GM18951 (cell line): ENCODE results near the gene FAM81B.
"Not testable (repeated sequence)": the region's sequence is repeated elsewhere in the genome, so short reads cannot be mapped to it uniquely, and the experiment has no call there.

Experiments used
- POLR2A ChIP-seq: IDR thresholded peaks from 4 replicates; pipeline ENCODE4 v1.6.1; 2011; ENCODE audit warnings: mild to moderate bottlenecking; ENCODE audit not compliant: insufficient read length, insufficient read depth; ENCODE audit errors: extremely low read depth
- in situ Hi-C: fragments of 300-500 bp; cut with MboI; formaldehyde crosslinking; loops from one replicate; pipeline ENCODE4 v1.12.0; 2022; ENCODE audit warnings: low sequenced_read_pairs, mixed read lengths, inconsistent platforms; ENCODE audit not compliant: unreplicated experiment

The FAM81B gene

GRCh38 chr5:95380103-95380628 lies 11.0 kb upstream of the FAM81B start:
- in situ Hi-C loops = no loop called here
- no peak for TF ChIP-seq POLR2A

GRCh38 chr5:95382801-95383200 lies 8.4 kb upstream of the FAM81B start:
- in situ Hi-C loops = no loop called here
- no peak for TF ChIP-seq POLR2A

- no peak for TF ChIP-seq POLR2A
- in situ Hi-C loops = no loop called here
Observed at GRCh38 chr5:95384485-95385213, 6.5 kb upstream of the FAM81B start.

GRCh38 chr5:95385334-95385733 lies 5.8 kb upstream of the FAM81B start:
- in situ Hi-C loops = no loop called here
- no peak for TF ChIP-seq POLR2A

GRCh38 chr5:95391965-95392364 lies 799 bp downstream of the FAM81B start:
- in situ Hi-C loops = not testable (repeated sequence)

GRCh38 chr5:95392593-95393182 lies 1.5 kb downstream of the FAM81B start:
- in situ Hi-C loops = no loop called here
- no peak for TF ChIP-seq POLR2A

GRCh38 chr5:95393279-95393678 lies 2.1 kb downstream of the FAM81B start:
- TF ChIP-seq POLR2A = no peak
- in situ Hi-C loops = no loop called here

- TF ChIP-seq POLR2A = no peak
- in situ Hi-C loops = no loop called here
Observed at GRCh38 chr5:95398989-95399388, 7.8 kb downstream of the FAM81B start.

GRCh38 chr5:95401626-95402025 lies 10.5 kb downstream of the FAM81B start:
- TF ChIP-seq POLR2A = no peak
- in situ Hi-C loops = no loop called here

- no peak for TF ChIP-seq POLR2A
- in situ Hi-C loops = no loop called here
Observed at GRCh38 chr5:95403996-95404395, 12.8 kb downstream of the FAM81B start.

- in situ Hi-C loops = no loop called here
- TF ChIP-seq POLR2A = no peak
Observed at GRCh38 chr5:95406426-95407090, 15.4 kb downstream of the FAM81B start.

- in situ Hi-C loops = no loop called here
- no peak for TF ChIP-seq POLR2A
Observed at GRCh38 chr5:95410279-95410678, 19.1 kb downstream of the FAM81B start.

- no peak for TF ChIP-seq POLR2A
- in situ Hi-C loops = no loop called here
Observed at GRCh38 chr5:95411474-95411873, 20.3 kb downstream of the FAM81B start.

- in situ Hi-C loops = no loop called here
- no peak for TF ChIP-seq POLR2A
Observed at GRCh38 chr5:95414451-95414850, 23.3 kb downstream of the FAM81B start.

GRCh38 chr5:95417971-95418370 lies 26.8 kb downstream of the FAM81B start:
- TF ChIP-seq POLR2A = no peak
- in situ Hi-C loops = no loop called here
